Fibroblast of mammary gland (primary cell): Measurements from ENCODE around the gene CCR3.

Experiments used
- DNase-seq: peaks from one replicate; pipeline ENCODE4 v3.0.0-alpha.2; 2010; ENCODE audit warnings: low read depth
- H3K4me3 ChIP-seq: 2 replicates; pipeline ENCODE4 v1.5.1; 2011; ENCODE audit warnings: low read depth, mild to moderate bottlenecking, low read length, moderate library complexity; ENCODE audit not compliant: control insufficient read depth
- TF ChIP-seq, protein P1 (sequence below): conservative IDR thresholded peaks from 2 replicates; pipeline ENCODE4 v1.5.1; 2011; ENCODE audit warnings: low read depth, low read length, inconsistent platforms; ENCODE audit not compliant: control insufficient read depth, insufficient read depth

Gene CCR3

DNA sequence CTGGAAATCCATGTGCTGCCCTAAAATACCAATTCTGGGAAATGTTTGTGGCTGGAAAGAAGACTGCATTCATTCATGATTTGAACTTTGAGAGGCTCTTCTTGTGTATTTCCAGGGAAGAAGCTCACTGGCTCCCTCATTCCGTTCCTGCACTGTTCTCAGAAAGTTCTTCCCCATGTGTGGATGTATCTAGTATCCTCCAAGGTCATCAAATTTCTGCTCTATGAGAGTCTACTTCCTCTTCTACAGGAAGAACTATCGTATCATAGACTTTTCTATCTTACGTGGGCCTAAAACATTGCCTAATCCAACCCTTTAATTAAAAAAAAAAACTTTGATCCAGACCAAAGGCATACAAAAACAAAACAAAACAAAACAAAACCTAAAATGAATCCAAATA, 2.9 kb downstream of the CCR3 start:
- no peak overlapping the region for H3K4me3 ChIP-seq
- TF ChIP-seq, protein P1, sequence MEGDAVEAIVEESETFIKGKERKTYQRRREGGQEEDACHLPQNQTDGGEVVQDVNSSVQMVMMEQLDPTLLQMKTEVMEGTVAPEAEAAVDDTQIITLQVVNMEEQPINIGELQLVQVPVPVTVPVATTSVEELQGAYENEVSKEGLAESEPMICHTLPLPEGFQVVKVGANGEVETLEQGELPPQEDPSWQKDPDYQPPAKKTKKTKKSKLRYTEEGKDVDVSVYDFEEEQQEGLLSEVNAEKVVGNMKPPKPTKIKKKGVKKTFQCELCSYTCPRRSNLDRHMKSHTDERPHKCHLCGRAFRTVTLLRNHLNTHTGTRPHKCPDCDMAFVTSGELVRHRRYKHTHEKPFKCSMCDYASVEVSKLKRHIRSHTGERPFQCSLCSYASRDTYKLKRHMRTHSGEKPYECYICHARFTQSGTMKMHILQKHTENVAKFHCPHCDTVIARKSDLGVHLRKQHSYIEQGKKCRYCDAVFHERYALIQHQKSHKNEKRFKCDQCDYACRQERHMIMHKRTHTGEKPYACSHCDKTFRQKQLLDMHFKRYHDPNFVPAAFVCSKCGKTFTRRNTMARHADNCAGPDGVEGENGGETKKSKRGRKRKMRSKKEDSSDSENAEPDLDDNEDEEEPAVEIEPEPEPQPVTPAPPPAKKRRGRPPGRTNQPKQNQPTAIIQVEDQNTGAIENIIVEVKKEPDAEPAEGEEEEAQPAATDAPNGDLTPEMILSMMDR: no peak
- DNase-seq: no peak

DNA sequence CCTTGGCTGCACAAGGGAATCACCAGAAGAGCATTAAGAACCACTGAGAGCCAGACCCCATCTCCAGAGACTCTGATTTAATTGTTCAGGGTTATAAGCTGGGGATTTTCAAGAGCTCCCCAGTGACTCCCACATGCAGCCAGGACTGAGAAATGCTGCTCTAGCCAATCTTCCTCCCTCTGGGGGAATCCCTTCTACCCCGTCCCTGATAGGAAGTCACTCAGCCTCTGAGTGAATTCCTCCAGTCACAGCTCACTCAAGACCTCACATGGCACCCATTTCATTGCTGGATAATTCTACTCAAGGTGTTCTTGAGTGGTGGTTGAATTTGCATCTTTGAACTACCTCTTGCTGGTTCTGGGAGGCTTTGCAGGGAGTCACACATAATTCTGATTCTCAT, 10.7 kb downstream of the CCR3 start:
- TF ChIP-seq, protein P1: no peak
- no peak for DNase-seq
- H3K4me3 ChIP-seq: no peak overlapping the region

DNA sequence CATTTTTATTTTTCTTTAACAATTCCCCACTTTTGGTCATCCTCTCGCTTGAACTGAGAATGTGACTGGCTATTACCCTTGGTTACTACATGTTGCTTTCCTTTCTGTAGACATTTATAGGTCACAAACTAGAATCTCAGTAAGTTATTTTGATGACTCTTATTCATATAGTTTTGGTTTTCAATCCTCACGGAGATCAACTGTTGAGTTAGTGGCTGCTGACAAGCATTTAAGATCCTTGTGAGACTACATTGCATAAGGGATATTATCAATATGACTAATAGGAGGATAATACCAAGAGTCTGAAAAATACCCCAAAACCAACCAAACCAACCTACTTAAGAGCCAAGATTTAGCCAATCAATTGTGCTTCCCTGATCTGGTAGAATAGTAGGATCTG, 16.3 kb downstream of the CCR3 start:
- TF ChIP-seq, protein P1: no peak
- DNase-seq: no peak
- H3K4me3 ChIP-seq: no peak overlapping the region

DNA sequence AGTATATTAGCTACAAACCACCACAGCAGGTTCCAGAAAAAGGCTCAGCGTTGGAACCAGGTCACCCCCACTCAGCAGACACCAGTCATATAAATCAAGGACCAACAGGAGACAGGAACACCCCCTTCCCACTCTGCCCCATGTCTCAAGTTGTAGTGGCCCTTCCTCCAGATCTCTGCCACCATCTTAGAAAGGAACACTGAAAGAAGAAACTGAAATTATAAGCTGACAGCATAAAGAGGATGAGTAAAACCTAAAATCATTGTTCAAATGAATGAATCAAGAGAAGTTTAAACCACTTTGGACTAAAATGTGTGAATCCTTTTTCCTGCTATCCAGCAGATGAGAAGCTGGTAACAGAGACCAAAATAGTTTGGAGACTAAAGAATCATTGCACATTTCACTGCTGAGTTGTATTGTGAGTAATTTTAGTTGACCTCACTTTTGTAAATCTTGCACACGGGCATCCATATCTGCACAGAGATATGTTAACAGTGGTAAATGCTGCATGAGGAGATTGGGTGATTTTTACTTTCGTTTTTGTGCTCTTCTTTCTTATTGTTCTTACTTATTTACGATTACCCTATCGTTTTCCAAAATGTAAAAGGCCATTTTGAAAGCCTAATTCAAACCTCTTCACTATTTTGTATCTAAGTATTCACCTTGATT, 19.8 kb downstream of the CCR3 start:
- DNase-seq: no peak
- no peak overlapping the region for H3K4me3 ChIP-seq
- TF ChIP-seq, protein P1: no peak

DNA sequence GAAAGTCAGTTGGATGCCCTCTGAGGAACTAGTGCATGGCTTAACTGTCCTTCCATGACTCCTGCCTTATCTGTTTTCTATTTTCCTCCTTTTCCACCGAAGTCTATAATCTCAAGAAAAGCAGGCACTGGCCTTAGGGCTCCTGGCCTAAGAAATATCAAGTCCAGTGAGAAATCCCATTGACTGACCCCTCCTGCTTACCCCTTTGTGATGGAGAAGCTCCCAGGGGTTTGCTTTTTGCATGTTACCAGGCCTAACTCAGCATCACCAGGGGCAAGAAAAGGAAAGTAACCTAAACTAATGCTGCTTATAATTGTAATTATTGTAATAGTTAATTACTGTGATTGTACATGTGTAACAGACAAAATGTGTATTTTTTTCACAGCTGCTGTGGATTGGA, 21.7 kb downstream of the CCR3 start:
- H3K4me3 ChIP-seq: no peak overlapping the region
- TF ChIP-seq, protein P1: no peak
- DNase-seq: no peak

DNA sequence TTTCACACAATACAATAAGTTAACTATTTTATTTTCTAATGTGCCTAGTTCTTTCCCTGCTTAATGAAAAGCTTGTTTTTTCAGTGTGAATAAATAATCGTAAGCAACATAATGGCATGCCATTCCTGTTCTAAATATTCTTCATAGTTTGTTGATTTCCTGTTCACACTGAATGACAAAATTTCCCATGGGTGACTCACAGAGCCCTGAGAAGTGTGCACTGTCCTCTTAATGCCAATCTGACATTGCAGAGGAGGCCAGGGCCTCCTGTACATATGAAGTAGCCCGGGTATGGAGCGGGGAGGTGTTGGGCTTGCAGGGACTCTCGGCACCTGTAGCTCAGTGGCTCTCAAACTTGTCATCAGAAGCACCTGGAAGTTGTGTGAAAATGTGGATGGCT, 24.3 kb downstream of the CCR3 start:
- no peak for DNase-seq
- TF ChIP-seq, protein P1: no peak
- no peak overlapping the region for H3K4me3 ChIP-seq

DNA sequence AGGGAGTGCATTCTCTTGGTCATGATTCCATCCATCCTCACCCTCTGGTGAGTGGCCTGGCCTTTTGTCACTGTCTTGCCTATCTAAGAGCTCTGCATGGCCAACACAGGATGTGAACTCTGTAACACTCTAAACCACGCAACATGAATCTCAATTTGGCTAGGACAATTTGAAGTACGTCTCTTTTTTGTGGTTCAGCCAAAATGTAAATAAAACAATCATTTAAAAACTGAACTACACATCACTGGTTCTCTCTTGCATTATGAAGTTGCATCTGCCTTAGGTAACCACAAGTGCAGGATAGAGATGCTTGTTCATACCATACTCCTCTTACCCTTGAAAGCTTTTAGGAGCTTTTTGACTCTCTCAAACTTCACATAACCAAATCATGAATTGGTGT, 27.3 kb downstream of the CCR3 start:
- TF ChIP-seq, protein P1: no peak

More for the DNA sequence above, 27.3 kb downstream of the CCR3 start:
- no peak overlapping the region for H3K4me3 ChIP-seq
- DNase-seq: no peak
